ENCODE measurements around the gene PRM1.

The PRM1 gene, protein sequence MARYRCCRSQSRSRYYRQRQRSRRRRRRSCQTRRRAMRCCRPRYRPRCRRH

DNA sequence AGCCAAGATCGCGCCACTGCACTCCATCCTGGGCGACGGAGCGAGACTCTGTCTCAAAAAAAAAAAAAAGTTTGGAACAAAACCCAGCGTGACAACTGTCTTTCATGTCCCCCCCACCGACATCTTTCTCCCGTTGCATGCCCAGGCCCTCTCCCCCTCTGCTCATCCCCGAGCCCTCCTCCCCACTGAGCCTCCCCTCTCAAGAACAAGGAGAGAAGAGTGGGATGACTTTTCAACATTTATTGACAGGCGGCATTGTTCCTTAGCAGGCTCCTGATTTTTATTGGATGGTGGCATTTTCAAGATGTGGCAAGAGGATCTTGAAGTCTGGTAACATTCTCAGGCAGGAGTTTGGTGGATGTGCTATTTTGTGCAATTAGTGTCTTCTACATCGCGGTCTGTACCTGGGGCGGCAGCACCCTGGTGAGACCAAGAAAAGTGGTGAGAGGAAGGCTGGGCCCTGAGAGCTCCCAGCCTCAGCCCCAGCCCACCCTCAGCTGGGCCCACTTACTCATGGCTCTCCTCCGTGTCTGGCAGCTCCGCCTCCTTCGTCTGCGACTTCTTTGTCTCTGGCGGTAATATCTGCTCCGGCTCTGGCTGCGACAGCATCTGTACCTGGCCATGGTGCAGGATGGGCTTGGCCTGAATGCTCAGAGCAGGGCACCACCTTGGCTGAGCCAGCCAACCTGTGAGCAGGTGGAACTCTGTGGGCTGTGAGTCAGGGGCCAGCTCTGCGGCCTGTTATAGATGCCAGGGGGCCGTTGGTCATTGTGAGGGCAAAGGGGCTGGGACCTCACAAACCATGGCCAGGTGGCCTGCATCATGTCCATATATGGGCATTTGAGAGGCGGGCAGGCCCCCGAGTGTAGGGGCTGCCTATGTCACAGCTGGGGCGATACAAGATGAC lies at the start of gene PRM1:
TSS of gene PRM1 (minus strand) at position 715 of the 907 bp plus-strand sequence. CDS start at position 623, 92 bp downstream.
- DNase-seq (ENCODE audit: extremely low spot score) = no peak
- POLR2A ChIA-PET = no interaction called here
- no peak for TF ChIP-seq ARNT (IDR thresholded peaks at IDR 0.05)
- no peak for TF ChIP-seq FOXK2 (IDR thresholded peaks at IDR 0.05)
- CTCF ChIA-PET = no interaction called here

GRCh38 chr16:11330526-11331237 lies 49.6 kb upstream of the PRM1 start:
- ChIA-PET POLR2A (no interaction called here), CTCF (no interaction called here)
- no peak for DNase-seq (ENCODE audit: extremely low spot score)
- TF ChIP-seq ELF4 (IDR thresholded peaks at IDR 0.05) = no peak

DNA sequence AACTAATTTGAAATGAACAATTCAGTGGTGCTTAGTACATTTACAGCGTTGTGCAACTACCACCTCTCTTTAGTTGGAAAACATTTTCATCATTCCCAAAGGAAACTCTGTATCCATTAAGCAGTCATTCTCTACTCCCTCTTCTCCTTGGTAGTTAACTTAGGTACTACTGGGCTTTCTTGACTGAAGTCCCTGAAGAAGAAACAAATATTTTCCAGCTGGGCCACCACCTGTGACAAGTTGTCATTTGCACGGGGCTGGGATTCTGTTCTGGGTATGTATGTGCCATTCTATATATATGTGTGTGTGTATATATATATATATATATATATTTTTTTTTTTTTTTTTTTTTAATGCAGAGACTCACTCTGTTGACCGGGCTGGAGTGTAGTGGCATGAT lies 48.8 kb upstream of the PRM1 start:
- CTCF ChIA-PET = interaction anchor here (0.5 kb wide), 1 partner anchor 85 kb away, joined by 3 read pairs; no protein-coding TSS in a partner anchor
- POLR2A ChIA-PET = no interaction called here
- DNase-seq (ENCODE audit: extremely low spot score) = no peak
- TF ChIP-seq LEF1 (IDR thresholded peaks at IDR 0.05; ENCODE audit: borderline replicate concordance) (no peak), ZNF384 (IDR thresholded peaks at IDR 0.05) (no peak), FOXK2 (IDR thresholded peaks at IDR 0.05) (no peak)

GRCh38 chr16:11329071-11329491 lies 48.0 kb upstream of the PRM1 start:
- ChIA-PET CTCF (interaction anchor here (0.5 to 0.6 kb wide), 2 partner anchors 84 to 363 kb away, joined by 3 to 6 read pairs; no protein-coding TSS in a partner anchor), POLR2A (no interaction called here)
- DNase-seq (ENCODE audit: extremely low spot score) = no peak
- TF ChIP-seq TARDBP (IDR thresholded peaks at IDR 0.05) = no peak
- no peak for TF ChIP-seq FOXA1 (IDR thresholded peaks at IDR 0.05)
- TF ChIP-seq BHLHE40 (IDR thresholded peaks at IDR 0.05; ENCODE audit: borderline replicate concordance) = no peak
- TF ChIP-seq ELF4 (IDR thresholded peaks at IDR 0.05) = no peak
- no peak for TF ChIP-seq SP1 (IDR thresholded peaks at IDR 0.05)
- no peak for TF ChIP-seq HDGF (IDR thresholded peaks at IDR 0.05; ENCODE audit: borderline replicate concordance)
- TF ChIP-seq CTBP1 (IDR thresholded peaks at IDR 0.05; ENCODE audit: borderline replicate concordance) = no peak
- TF ChIP-seq L3MBTL2 (conservative IDR thresholded peaks at IDR 0.05) = no peak
- no peak for TF ChIP-seq ZNF384 (IDR thresholded peaks at IDR 0.05)
- no peak for TF ChIP-seq ARNT (IDR thresholded peaks at IDR 0.05)
- TF ChIP-seq PKNOX1 (IDR thresholded peaks at IDR 0.05) = no peak

DNA sequence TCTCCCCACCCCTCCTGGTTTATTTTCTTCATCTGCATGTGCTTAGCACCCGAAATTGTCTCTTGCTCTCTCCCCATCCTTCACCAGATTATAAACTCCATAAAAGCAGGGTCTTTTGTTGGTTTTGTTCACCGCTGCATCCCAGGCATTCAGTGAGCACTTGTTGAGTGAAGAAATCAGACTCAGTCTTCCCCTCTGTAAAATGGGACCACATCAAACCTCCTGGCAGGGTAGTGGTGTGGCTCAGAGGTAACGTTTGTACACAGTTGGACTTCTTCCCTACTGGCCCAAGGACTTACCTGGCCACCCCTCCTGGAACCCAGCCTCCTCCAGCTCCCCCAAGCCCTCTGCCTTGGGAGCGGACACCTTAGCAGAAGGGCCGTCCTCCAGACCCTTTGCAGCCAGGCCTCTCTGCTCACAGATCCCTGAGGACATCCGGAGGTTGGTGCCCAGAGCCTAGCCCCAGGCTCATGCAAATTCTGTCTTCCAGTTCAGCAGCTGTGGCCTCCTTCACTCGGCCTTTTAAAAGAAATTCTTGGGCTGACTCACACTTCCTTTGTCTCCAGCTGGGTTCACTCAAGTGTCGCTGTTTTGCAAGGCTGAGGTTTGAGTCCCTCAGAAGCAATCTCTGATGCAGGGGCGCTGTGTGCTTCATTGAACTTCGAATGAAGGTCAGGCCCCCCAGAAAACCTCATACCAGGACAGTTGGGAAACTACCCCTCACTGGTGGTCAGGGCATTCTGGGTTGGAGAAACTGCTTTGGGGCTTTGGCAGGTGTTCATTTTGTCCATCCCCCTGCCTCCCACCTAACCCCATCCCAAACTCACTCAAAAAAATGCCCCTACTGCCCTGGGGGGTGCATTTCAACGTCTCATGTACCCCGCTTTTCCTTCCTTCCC lies 47.3 kb upstream of the PRM1 start:
- CTCF ChIA-PET = interaction anchor here (0.6 kb wide), 1 partner anchor 362 kb away, joined by 6 read pairs; no protein-coding TSS in a partner anchor
- no peak for TF ChIP-seq BHLHE40 (IDR thresholded peaks at IDR 0.05; ENCODE audit: borderline replicate concordance)
- no peak for DNase-seq (ENCODE audit: extremely low spot score)
- POLR2A ChIA-PET = no interaction called here

- POLR2A ChIA-PET = no interaction called here
These were observed 46.4 kb upstream of the PRM1 start for GRCh38 chr16:11327277-11328171.

More at GRCh38 chr16:11327277-11328171, 46.4 kb upstream of the PRM1 start:
- CTCF ChIA-PET = no interaction called here
- DNase-seq (ENCODE audit: extremely low spot score) = no peak
- TF ChIP-seq HDGF (IDR thresholded peaks at IDR 0.05; ENCODE audit: borderline replicate concordance) (no peak), SP1 (IDR thresholded peaks at IDR 0.05) (no peak), SUZ12 (IDR thresholded peaks at IDR 0.05) (no peak), FOXM1 (IDR thresholded peaks at IDR 0.05; ENCODE audit: borderline replicate concordance) (no peak), TARDBP (IDR thresholded peaks at IDR 0.05) (no peak), CTBP1 (IDR thresholded peaks at IDR 0.05; ENCODE audit: borderline replicate concordance) (no peak), ARNT (IDR thresholded peaks at IDR 0.05) (no peak), ZNF384 (IDR thresholded peaks at IDR 0.05) (no peak), ELF4 (IDR thresholded peaks at IDR 0.05) (no peak), L3MBTL2 (conservative IDR thresholded peaks at IDR 0.05) (no peak), FOXK2 (IDR thresholded peaks at IDR 0.05) (no peak), FOXA1 (IDR thresholded peaks at IDR 0.05) (no peak), NFRKB (IDR thresholded peaks at IDR 0.05) (no peak), PKNOX1 (IDR thresholded peaks at IDR 0.05) (no peak), BHLHE40 (IDR thresholded peaks at IDR 0.05; ENCODE audit: borderline replicate concordance) (no peak), LEF1 (IDR thresholded peaks at IDR 0.05; ENCODE audit: borderline replicate concordance) (no peak)
